Left lung (tissue), 10 donors: ENCODE measurements around the gene ADAMTS17. TPM values are rescaled to one million over a fixed set of nuclear protein-coding genes. Genes with fewer than 3 reads are reported as not detected.

ENCODE experiments used
- ATAC-seq: fragments of 200-7000 bp; cut with Tn5 transposase; one replicate; pipeline ENCODE4 v1.9.1; 2020; ENCODE audit warnings: moderate library complexity
- DNase-seq, 4 donors: peaks; one replicate each; pipeline ENCODE4 v3.0.0-alpha.2; 2013 to 2020
- H3K27ac ChIP-seq, 2 donors: fragments of 200-600 bp; sonication (generic) in 1 of 2; one replicate each; pipeline versions ENCODE4 v1.5.0 to v1.8.0; 2020 to 2021
- H3K27me3 ChIP-seq, 2 donors: fragments of 200-600 bp; sonication (generic) in 1 of 2; one replicate each; pipeline versions ENCODE4 v1.5.0 to v1.8.0; 2020 to 2021
- H3K36me3 ChIP-seq, 2 donors: fragments of 200-600 bp; sonication (generic) in 1 of 2; one replicate each; pipeline versions ENCODE4 v1.5.0 to v1.8.0; 2020 to 2021
- H3K4me1 ChIP-seq, 2 donors: fragments of 200-600 bp; one replicate each; pipeline ENCODE4 v1.8.0; 2021
- H3K4me3 ChIP-seq, 2 donors: fragments of 200-600 bp; sonication (generic) in 1 of 2; one replicate each; pipeline versions ENCODE4 v1.5.0 to v1.8.0; 2020 to 2021; ENCODE audit warnings: mild to moderate bottlenecking in 1 of 2
- H3K9me3 ChIP-seq, 2 donors: fragments of 200-600 bp; sonication (generic) in 1 of 2; one replicate each; pipeline versions ENCODE4 v1.5.0 to v1.8.0; 2020 to 2021
- CTCF ChIP-seq, 2 donors: fragments of 200-600 bp; sonication (generic) in 1 of 2; IDR thresholded peaks; one replicate each; pipeline versions ENCODE4 v1.5.0 to v1.8.0; 2021; ENCODE audit warnings: antibody characterized with exemption in 2 of 2
- intact Hi-C, 2 donors: fragments of 100-400 bp; cut with DNase I; formaldehyde crosslinking; loops; one replicate each; pipeline versions ENCODE4 v1.11.2 to v1.14.2; 2022
- polyA plus RNA-seq, 6 donors: library from polyadenylated mRNA; unstranded; fragments of 120-200 nt; gene quantifications; one replicate each; pipeline ENCODE4 v1.2.1, GENCODE V29; 2013; ENCODE audit not compliant: insufficient read length in 6 of 6
- total RNA-seq, 2 donors: library from RNA; stranded (reverse); fragmentation: NEBNext Ultra II Directional; extraction: Animal tissue kit (Norgen Biotek cat#: 25700); gene quantifications; one replicate each; pipeline ENCODE4 v1.2.1, GENCODE V29; 2021
- donor health status: DM: no; HTN: yes; CAD: no.
- donor health status: DM: no; HTN: no; CAD: no.

ADAMTS17 gene
- total and polyA plus RNA-seq, 8 donors = 2.0 to 3.9 (median 3.4) TPM

GRCh38 chr15:100353449-100353848, 11.7 kb upstream of the ADAMTS17 start:
- ATAC-seq = no peak

GRCh38 chr15:100350434-100351226, 8.9 kb upstream of the ADAMTS17 start:
- DNase-seq = peak in 2 of 4 donors; percentile 83 to 92
- intact Hi-C loops = no loop called here
- H3K9me3 ChIP-seq = no peaks in the 10 kb centered on the region
- no peak for TF ChIP-seq CTCF (IDR thresholded peaks at IDR 0.05)
- peak overlapping the region; percentile 62 to 68 for H3K4me3 ChIP-seq
- peak overlapping the region; percentile 91 to 92 for H3K27ac ChIP-seq
- no peaks in the 10 kb centered on the region for H3K36me3 ChIP-seq
- peaks cover 0 to 21% of the 10 kb centered on the region in 2 donors for H3K4me1 ChIP-seq
- H3K27me3 ChIP-seq = peaks cover 0 to 16% of the 10 kb centered on the region in 2 donors
- ATAC-seq = peak; percentile 83

More at GRCh38 chr15:100353449-100353848, 11.7 kb upstream of the ADAMTS17 start:
- H3K36me3 ChIP-seq = no peaks in the 10 kb centered on the region
- H3K4me1 ChIP-seq = peaks cover 0 to 21% of the 10 kb centered on the region in 2 donors
- no peak overlapping the region for H3K4me3 ChIP-seq
- intact Hi-C loops = no loop called here
- DNase-seq = no peak
- TF ChIP-seq CTCF (IDR thresholded peaks at IDR 0.05) = no peak
- peaks cover 0 to 23% of the 10 kb centered on the region in 2 donors for H3K27me3 ChIP-seq
- H3K27ac ChIP-seq = no peak overlapping the region
- H3K9me3 ChIP-seq = no peaks in the 10 kb centered on the region

GRCh38 chr15:100349696-100350433, 8.1 kb upstream of the ADAMTS17 start:
- Histone ChIP-seq H3K27ac (peak overlapping the region; percentile 91 to 92), H3K36me3 (no peaks in the 10 kb centered on the region), H3K27me3 (peaks cover 0 to 9% of the 10 kb centered on the region in 2 donors), H3K4me1 (peaks cover 0 to 21% of the 10 kb centered on the region in 2 donors), H3K9me3 (no peaks in the 10 kb centered on the region), H3K4me3 (peak overlapping the region; percentile 62 to 68)
- ATAC-seq (peak; percentile 99), DNase-seq (peak; percentile 92 to 97 (median 94))
- peak; percentile 82 to 90 for TF ChIP-seq CTCF (IDR thresholded peaks at IDR 0.05)
- intact Hi-C loops = loop anchor here in 1 of 2 donors (5.0 kb wide), 1 partner anchor 222 kb away; no protein-coding TSS in a partner anchor

- TF ChIP-seq CTCF (IDR thresholded peaks at IDR 0.05) = no peak
- H3K4me1 ChIP-seq = peaks cover 0 to 21% of the 10 kb centered on the region in 2 donors
- intact Hi-C loops = loop anchor here in 1 of 2 donors (5.0 kb wide), 1 partner anchor 223 kb away; no protein-coding TSS in a partner anchor
- no peaks in the 10 kb centered on the region for H3K9me3 ChIP-seq
- H3K4me3 ChIP-seq = peak overlapping the region in 1 of 2 donors; percentile 62
- H3K27ac ChIP-seq = peak overlapping the region; percentile 91 to 92
- peaks cover 0 to 3% of the 10 kb centered on the region in 2 donors for H3K27me3 ChIP-seq
- DNase-seq = no peak
- ATAC-seq = no peak
- no peaks in the 10 kb centered on the region for H3K36me3 ChIP-seq
Measured at GRCh38 chr15:100349321-100349695, 7.5 kb upstream of the ADAMTS17 start.

GRCh38 chr15:100348578-100348977, 6.8 kb upstream of the ADAMTS17 start:
- Histone ChIP-seq H3K4me3 (no peak overlapping the region), H3K36me3 (no peaks in the 10 kb centered on the region), H3K4me1 (peaks cover 0 to 21% of the 10 kb centered on the region in 2 donors), H3K9me3 (no peaks in the 10 kb centered on the region), H3K27me3 (peaks cover 0 to 5% of the 10 kb centered on the region in 2 donors), H3K27ac (no peak overlapping the region)
- TF ChIP-seq CTCF (IDR thresholded peaks at IDR 0.05) = no peak
- intact Hi-C loops = loop anchor here in 1 of 2 donors (5.0 kb wide), 1 partner anchor 224 kb away; no protein-coding TSS in a partner anchor
- ATAC-seq = no peak
- DNase-seq = no peak
